ENCODE measurements around the gene MANEA. TPM values are rescaled to one million over a fixed set of nuclear protein-coding genes. Genes with fewer than 3 reads are reported as not detected.

MANEA gene
- total and polyA plus RNA-seq, 2 donors (not counting 3 experiments of a cell fraction or from before 2014, with no cell fraction given) = 5.2 to 18.5 TPM

DNA sequence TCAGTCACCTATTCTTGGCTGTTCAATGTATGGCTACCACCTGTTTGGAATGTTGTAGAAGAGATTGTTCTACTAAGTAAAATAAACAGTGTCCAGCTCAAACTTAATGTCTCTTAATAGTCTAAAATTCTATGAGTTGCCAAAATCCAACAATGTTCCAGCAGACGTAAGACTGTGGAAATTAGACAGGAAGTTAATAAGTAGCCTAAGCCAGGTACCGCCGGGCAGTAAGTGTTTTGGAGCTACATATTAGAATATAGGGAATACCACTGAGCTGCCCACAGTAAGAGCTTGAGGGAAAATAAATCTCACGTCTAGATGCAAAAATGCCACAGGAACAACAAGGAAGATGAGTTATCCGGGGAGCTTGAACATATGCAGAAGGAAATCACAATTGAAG lies 7.8 kb upstream of the MANEA start:
- Histone ChIP-seq H3K9ac (replicated peaks; ENCODE audit: extremely low read depth, insufficient read depth, low read length) (no peak overlapping the region), H3K9me3 (replicated peaks; ENCODE audit: control insufficient read depth, insufficient read depth, low read length) (no peaks in the 10 kb centered on the region), H3K9me1 (replicated peaks; ENCODE audit: control insufficient read depth, extremely low read depth, insufficient read depth, low read length) (no peaks in the 10 kb centered on the region), H3K36me3 (ENCODE audit: control insufficient read depth in 2 of 2, extremely low read depth in 1 of 2, insufficient read depth in 2 of 2, low read length in 2 of 2) (no peaks in the 10 kb centered on the region), H3K4me2 (ENCODE audit: insufficient read depth, low read length) (no peak overlapping the region), H3K27ac (ENCODE audit: insufficient read depth, low read depth, low read length) (no peak overlapping the region), H3K27me3 (ENCODE audit: control insufficient read depth in 2 of 2, insufficient read depth in 2 of 2, low read length in 2 of 2) (no peaks in the 10 kb centered on the region), H3K4me3 (replicated peaks in 1 of 3; ENCODE audit: insufficient read depth in 1 of 3, low read depth in 1 of 3, low read length in 3 of 3) (no peak overlapping the region), H4K20me1 (replicated peaks; ENCODE audit: control insufficient read depth, extremely low read depth, insufficient read depth, low read length) (no peaks in the 10 kb centered on the region), H3K79me2 (ENCODE audit: control insufficient read depth, insufficient read depth, low read length) (peaks cover 11% of the 10 kb centered on the region), H2AFZ (ENCODE audit: low read depth, low read length) (no peak overlapping the region), H3K4me1 (ENCODE audit: control insufficient read depth, extremely low read depth, insufficient read depth, low read length) (peaks cover 13% of the 10 kb centered on the region)
- ChIA-PET POLR2A (no interaction called here), CTCF (no interaction called here)
- DNase-seq (ENCODE audit: low read depth, low spot score) (no peak), FAIRE-seq (no peak)
- intact Hi-C loops (cut with micrococcal nuclease) (no loop called here), dilution Hi-C loops (cut with MboI; ENCODE audit: extremely low pct_ligation_motif_present, low sequenced_read_pairs) (no loop called here)
- BruUV-seq (replicated peaks) = no TSS peak
- TF ChIP-seq GATA2 (IDR thresholded peaks at IDR 0.05; ENCODE audit: insufficient read depth, insufficient read length, low read depth, low read length) (no peak), FOS (IDR thresholded peaks at IDR 0.05; ENCODE audit: borderline replicate concordance, insufficient read depth, low read length) (no peak), JUN (IDR thresholded peaks at IDR 0.05; ENCODE audit: borderline replicate concordance, insufficient read depth, insufficient read length, low read depth) (no peak), EZH2 (IDR thresholded peaks at IDR 0.05; ENCODE audit: borderline replicate concordance, low read depth, low read length, severe bottlenecking) (no peak), POLR2AphosphoS5 (IDR thresholded peaks at IDR 0.05; ENCODE audit: insufficient read depth, low read depth, low read length) (no peak)
- TF ChIP-seq, protein P1, sequence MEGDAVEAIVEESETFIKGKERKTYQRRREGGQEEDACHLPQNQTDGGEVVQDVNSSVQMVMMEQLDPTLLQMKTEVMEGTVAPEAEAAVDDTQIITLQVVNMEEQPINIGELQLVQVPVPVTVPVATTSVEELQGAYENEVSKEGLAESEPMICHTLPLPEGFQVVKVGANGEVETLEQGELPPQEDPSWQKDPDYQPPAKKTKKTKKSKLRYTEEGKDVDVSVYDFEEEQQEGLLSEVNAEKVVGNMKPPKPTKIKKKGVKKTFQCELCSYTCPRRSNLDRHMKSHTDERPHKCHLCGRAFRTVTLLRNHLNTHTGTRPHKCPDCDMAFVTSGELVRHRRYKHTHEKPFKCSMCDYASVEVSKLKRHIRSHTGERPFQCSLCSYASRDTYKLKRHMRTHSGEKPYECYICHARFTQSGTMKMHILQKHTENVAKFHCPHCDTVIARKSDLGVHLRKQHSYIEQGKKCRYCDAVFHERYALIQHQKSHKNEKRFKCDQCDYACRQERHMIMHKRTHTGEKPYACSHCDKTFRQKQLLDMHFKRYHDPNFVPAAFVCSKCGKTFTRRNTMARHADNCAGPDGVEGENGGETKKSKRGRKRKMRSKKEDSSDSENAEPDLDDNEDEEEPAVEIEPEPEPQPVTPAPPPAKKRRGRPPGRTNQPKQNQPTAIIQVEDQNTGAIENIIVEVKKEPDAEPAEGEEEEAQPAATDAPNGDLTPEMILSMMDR (IDR thresholded peaks at IDR 0.05; ENCODE audit: extremely low read depth in 1 of 2, insufficient read depth in 1 of 2, low read depth in 1 of 2, low read length in 2 of 2) = no peak
- TF ChIP-seq, protein P2, sequence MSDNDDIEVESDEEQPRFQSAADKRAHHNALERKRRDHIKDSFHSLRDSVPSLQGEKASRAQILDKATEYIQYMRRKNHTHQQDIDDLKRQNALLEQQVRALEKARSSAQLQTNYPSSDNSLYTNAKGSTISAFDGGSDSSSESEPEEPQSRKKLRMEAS (IDR thresholded peaks at IDR 0.05; ENCODE audit: insufficient read depth, insufficient read length) = no peak

Data from endothelial cell of umbilical vein (primary cell).